ENCODE results near the gene SMIM27.

GRCh38 chr9:32552172-32552872 is at the start of gene SMIM27, which contains the start of gene TOPORS:
- TF ChIP-seq CTCF (conservative IDR thresholded peaks at IDR 0.05; ENCODE audit: low read depth, low read length) (no peak), MXI1 (IDR thresholded peaks at IDR 0.05; ENCODE audit: borderline replicate concordance, low read depth, low read length) (peak; percentile 63; the same call in 1 of the 2 replicates), RAD21 (IDR thresholded peaks at IDR 0.05; ENCODE audit: low read length) (no peak), RFX5 (IDR thresholded peaks at IDR 0.05; ENCODE audit: low read depth, low read length) (no peak), FOS (IDR thresholded peaks at IDR 0.05; ENCODE audit: low read depth, low read length) (peak; percentile 26; the same call in 1 of the 2 replicates), POLR2A (IDR thresholded peaks at IDR 0.05; ENCODE audit: low read depth, low read length) (peak; percentile 90), CEBPB (IDR thresholded peaks at IDR 0.05; ENCODE audit: low read depth, low read length) (peak; percentile 79), SMC3 (IDR thresholded peaks at IDR 0.05; ENCODE audit: low read depth, low read length) (no peak), ELK1 (IDR thresholded peaks at IDR 0.05; ENCODE audit: borderline replicate concordance, low read depth, low read length) (no peak), RCOR1 (IDR thresholded peaks at IDR 0.05; ENCODE audit: insufficient replicate concordance, low read length) (no peak)
- TF ChIP-seq, protein P1, sequence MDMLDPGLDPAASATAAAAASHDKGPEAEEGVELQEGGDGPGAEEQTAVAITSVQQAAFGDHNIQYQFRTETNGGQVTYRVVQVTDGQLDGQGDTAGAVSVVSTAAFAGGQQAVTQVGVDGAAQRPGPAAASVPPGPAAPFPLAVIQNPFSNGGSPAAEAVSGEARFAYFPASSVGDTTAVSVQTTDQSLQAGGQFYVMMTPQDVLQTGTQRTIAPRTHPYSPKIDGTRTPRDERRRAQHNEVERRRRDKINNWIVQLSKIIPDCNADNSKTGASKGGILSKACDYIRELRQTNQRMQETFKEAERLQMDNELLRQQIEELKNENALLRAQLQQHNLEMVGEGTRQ (IDR thresholded peaks at IDR 0.05; ENCODE audit: low read depth, low read length): peak; percentile 96

All from IMR-90 (cell line).